Measurements from ENCODE around the gene SLC10A7.

DNA sequence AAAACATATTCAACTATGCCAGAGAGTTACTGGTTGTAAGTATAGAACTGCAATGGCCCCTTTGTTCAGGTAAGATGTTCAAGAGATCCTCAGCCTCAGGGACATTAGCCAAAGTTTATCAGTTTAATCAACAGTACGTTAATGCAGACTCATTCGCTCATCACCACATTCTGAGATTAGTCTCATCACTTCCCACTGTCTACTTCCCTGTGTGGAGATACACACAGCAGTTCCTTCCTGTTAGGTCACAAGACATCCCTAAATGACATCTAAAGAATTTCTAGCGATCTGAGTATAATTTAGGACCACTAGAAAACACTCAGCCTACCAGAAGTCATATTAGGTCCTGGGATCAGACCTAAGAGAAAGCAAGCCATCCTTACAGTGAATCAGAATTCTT lies 10.4 kb downstream of the SLC10A7 start:
- TF ChIP-seq, protein P1, sequence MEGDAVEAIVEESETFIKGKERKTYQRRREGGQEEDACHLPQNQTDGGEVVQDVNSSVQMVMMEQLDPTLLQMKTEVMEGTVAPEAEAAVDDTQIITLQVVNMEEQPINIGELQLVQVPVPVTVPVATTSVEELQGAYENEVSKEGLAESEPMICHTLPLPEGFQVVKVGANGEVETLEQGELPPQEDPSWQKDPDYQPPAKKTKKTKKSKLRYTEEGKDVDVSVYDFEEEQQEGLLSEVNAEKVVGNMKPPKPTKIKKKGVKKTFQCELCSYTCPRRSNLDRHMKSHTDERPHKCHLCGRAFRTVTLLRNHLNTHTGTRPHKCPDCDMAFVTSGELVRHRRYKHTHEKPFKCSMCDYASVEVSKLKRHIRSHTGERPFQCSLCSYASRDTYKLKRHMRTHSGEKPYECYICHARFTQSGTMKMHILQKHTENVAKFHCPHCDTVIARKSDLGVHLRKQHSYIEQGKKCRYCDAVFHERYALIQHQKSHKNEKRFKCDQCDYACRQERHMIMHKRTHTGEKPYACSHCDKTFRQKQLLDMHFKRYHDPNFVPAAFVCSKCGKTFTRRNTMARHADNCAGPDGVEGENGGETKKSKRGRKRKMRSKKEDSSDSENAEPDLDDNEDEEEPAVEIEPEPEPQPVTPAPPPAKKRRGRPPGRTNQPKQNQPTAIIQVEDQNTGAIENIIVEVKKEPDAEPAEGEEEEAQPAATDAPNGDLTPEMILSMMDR (IDR thresholded peaks at IDR 0.05; ENCODE audit: low read depth, low read length, missing input control), result no peak
- TF ChIP-seq JUND (IDR thresholded peaks at IDR 0.05) (no peak), RAD21 (IDR thresholded peaks at IDR 0.05) (no peak), GABPA (IDR thresholded peaks at IDR 0.05 in 1 of 2, conservative IDR thresholded peaks at IDR 0.05 in 1 of 2) (no peak), TAF1 (conservative IDR thresholded peaks at IDR 0.05) (no peak), YY1 (IDR thresholded peaks at IDR 0.05) (no peak), FOXA1 (IDR thresholded peaks at IDR 0.05) (no peak), HNF4A (conservative IDR thresholded peaks at IDR 0.05) (no peak), EGR1 (IDR thresholded peaks at IDR 0.05; ENCODE audit: low read depth in 2 of 2) (no peak)
- TF ChIP-seq, protein P2, sequence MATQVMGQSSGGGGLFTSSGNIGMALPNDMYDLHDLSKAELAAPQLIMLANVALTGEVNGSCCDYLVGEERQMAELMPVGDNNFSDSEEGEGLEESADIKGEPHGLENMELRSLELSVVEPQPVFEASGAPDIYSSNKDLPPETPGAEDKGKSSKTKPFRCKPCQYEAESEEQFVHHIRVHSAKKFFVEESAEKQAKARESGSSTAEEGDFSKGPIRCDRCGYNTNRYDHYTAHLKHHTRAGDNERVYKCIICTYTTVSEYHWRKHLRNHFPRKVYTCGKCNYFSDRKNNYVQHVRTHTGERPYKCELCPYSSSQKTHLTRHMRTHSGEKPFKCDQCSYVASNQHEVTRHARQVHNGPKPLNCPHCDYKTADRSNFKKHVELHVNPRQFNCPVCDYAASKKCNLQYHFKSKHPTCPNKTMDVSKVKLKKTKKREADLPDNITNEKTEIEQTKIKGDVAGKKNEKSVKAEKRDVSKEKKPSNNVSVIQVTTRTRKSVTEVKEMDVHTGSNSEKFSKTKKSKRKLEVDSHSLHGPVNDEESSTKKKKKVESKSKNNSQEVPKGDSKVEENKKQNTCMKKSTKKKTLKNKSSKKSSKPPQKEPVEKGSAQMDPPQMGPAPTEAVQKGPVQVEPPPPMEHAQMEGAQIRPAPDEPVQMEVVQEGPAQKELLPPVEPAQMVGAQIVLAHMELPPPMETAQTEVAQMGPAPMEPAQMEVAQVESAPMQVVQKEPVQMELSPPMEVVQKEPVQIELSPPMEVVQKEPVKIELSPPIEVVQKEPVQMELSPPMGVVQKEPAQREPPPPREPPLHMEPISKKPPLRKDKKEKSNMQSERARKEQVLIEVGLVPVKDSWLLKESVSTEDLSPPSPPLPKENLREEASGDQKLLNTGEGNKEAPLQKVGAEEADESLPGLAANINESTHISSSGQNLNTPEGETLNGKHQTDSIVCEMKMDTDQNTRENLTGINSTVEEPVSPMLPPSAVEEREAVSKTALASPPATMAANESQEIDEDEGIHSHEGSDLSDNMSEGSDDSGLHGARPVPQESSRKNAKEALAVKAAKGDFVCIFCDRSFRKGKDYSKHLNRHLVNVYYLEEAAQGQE (IDR thresholded peaks at IDR 0.05), result no peak
